Muscle layer of colon (tissue), 2 donors: ENCODE data around the gene NRM.
"Not testable (repeated sequence)": the region's sequence is repeated elsewhere in the genome, so short reads cannot be mapped to it uniquely, and the experiment has no call there.

Source experiments
- H3K27ac ChIP-seq: one replicate; pipeline ENCODE4 v1.7.0; 2013; ENCODE audit warnings: low read depth, mild to moderate bottlenecking, low read length, moderate library complexity
- H3K27me3 ChIP-seq, 2 donors: one replicate each; pipeline ENCODE4 v1.7.0; 2013; ENCODE audit warnings: low read length in 2 of 2, mild to moderate bottlenecking in 2 of 2; ENCODE audit not compliant: insufficient read depth in 2 of 2, control insufficient read depth in 1 of 2
- H3K36me3 ChIP-seq: one replicate; pipeline ENCODE4 v1.7.0; 2013; ENCODE audit warnings: mild to moderate bottlenecking, low read length; ENCODE audit not compliant: insufficient read depth
- H3K4me1 ChIP-seq: one replicate; pipeline ENCODE4 v1.7.0; 2013; ENCODE audit warnings: mild to moderate bottlenecking, low read length; ENCODE audit not compliant: insufficient read depth
- H3K4me3 ChIP-seq, 2 donors: one replicate each; pipeline ENCODE4 v1.7.0; 2013; ENCODE audit warnings: low read length in 2 of 2, low read depth in 1 of 2, mild to moderate bottlenecking in 1 of 2, moderate library complexity in 1 of 2
- H3K9ac ChIP-seq: one replicate; pipeline ENCODE4 v1.7.0; 2013; ENCODE audit warnings: low read length
- H3K9me3 ChIP-seq: one replicate; pipeline ENCODE4 v1.7.0; 2013; ENCODE audit warnings: mild to moderate bottlenecking, low read length
- donor health status: abdominal sarcoma.
- donor health status: Adenocarcinoma of cecum.

NRM gene

GRCh38 chr6:30672445-30673253 lies 18.1 kb downstream of the NRM start, which contains the start of gene DHX16:
DHX16 (minus strand) TSS chr6:30673006; CDS start chr6:30672841, 165 bp downstream.
- H3K9ac ChIP-seq, result peak within 1 kb of the TSS; percentile 90
- H3K27me3 ChIP-seq, result no peaks in the 10 kb centered on the region
- peaks cover 36% of the 10 kb centered on the region for H3K36me3 ChIP-seq
- H3K4me1 ChIP-seq, result peaks cover 15% of the 10 kb centered on the region
- H3K27ac ChIP-seq, result peak within 1 kb of the TSS; percentile 94
- no peaks in the 10 kb centered on the region for H3K9me3 ChIP-seq
- peak within 1 kb of the TSS; percentile 88 to 99 for H3K4me3 ChIP-seq

GRCh38 chr6:30670760-30671527 lies 19.8 kb downstream of the NRM start:
- H3K27me3 ChIP-seq, result no peaks in the 10 kb centered on the region
- no peak overlapping the region for H3K4me3 ChIP-seq
- H3K9me3 ChIP-seq, result no peaks in the 10 kb centered on the region
- peaks cover 15% of the 10 kb centered on the region for H3K4me1 ChIP-seq
- no peak overlapping the region for H3K27ac ChIP-seq
- peaks cover 28% of the 10 kb centered on the region for H3K36me3 ChIP-seq
- H3K9ac ChIP-seq, result no peak overlapping the region

- H3K4me3 ChIP-seq, H3K9ac ChIP-seq, H3K4me1 ChIP-seq, H3K27ac ChIP-seq, H3K9me3 ChIP-seq, H3K27me3 ChIP-seq: not testable (repeated sequence)
- peaks cover 70% of the 10 kb centered on the region for H3K36me3 ChIP-seq
Measured at GRCh38 chr6:30666300-30666699, 24.5 kb downstream of the NRM start.

GRCh38 chr6:30664994-30665767 lies 25.6 kb downstream of the NRM start:
- Histone ChIP-seq H3K4me1 (no peaks in the 10 kb centered on the region), H3K27ac (no peak overlapping the region), H3K9me3 (no peaks in the 10 kb centered on the region), H3K4me3 (no peak overlapping the region), H3K27me3 (no peaks in the 10 kb centered on the region), H3K9ac (no peak overlapping the region), H3K36me3 (peaks cover 63% of the 10 kb centered on the region)

GRCh38 chr6:30657922-30658321 lies 32.9 kb downstream of the NRM start:
- H3K27ac ChIP-seq, H3K4me3 ChIP-seq, H3K9ac ChIP-seq, H3K27me3 ChIP-seq, H3K9me3 ChIP-seq, H3K4me1 ChIP-seq: not testable (repeated sequence)
- peaks cover 87% of the 10 kb centered on the region for H3K36me3 ChIP-seq

GRCh38 chr6:30657454-30657853 lies 33.3 kb downstream of the NRM start:
- no peaks in the 10 kb centered on the region for H3K4me1 ChIP-seq
- H3K9ac ChIP-seq, result no peak overlapping the region
- no peaks in the 10 kb centered on the region for H3K9me3 ChIP-seq
- peaks cover 86% of the 10 kb centered on the region for H3K36me3 ChIP-seq
- no peak overlapping the region for H3K27ac ChIP-seq
- no peaks in the 10 kb centered on the region for H3K27me3 ChIP-seq
- no peak overlapping the region for H3K4me3 ChIP-seq

- no peaks in the 10 kb centered on the region for H3K9me3 ChIP-seq
- no peak overlapping the region for H3K27ac ChIP-seq
- no peak overlapping the region for H3K9ac ChIP-seq
- peaks cover 86% of the 10 kb centered on the region for H3K36me3 ChIP-seq
- H3K27me3 ChIP-seq, result no peaks in the 10 kb centered on the region
- H3K4me3 ChIP-seq, result no peak overlapping the region
- H3K4me1 ChIP-seq, result no peaks in the 10 kb centered on the region
Measured at GRCh38 chr6:30656513-30656912, 34.3 kb downstream of the NRM start.

GRCh38 chr6:30655743-30656094 lies 35.1 kb downstream of the NRM start:
- Histone ChIP-seq H3K27ac (no peak overlapping the region), H3K4me1 (no peaks in the 10 kb centered on the region), H3K9ac (no peak overlapping the region), H3K27me3 (no peaks in the 10 kb centered on the region), H3K4me3 (no peak overlapping the region), H3K9me3 (no peaks in the 10 kb centered on the region), H3K36me3 (peaks cover 92% of the 10 kb centered on the region)

GRCh38 chr6:30654798-30655742 lies 35.7 kb downstream of the NRM start:
- Histone ChIP-seq H3K36me3 (peaks cover 88% of the 10 kb centered on the region), H3K9me3 (no peaks in the 10 kb centered on the region)

GRCh38 chr6:30651143-30651542 lies 39.6 kb downstream of the NRM start:
- Histone ChIP-seq H3K9me3 (no peaks in the 10 kb centered on the region), H3K27me3 (no peaks in the 10 kb centered on the region), H3K36me3 (peaks cover 56% of the 10 kb centered on the region), H3K9ac (no peak overlapping the region), H3K27ac (no peak overlapping the region), H3K4me3 (no peak overlapping the region), H3K4me1 (peaks cover 13% of the 10 kb centered on the region)

More at GRCh38 chr6:30654798-30655742, 35.7 kb downstream of the NRM start:
- Histone ChIP-seq H3K9ac (no peak overlapping the region), H3K27ac (no peak overlapping the region), H3K4me1 (no peaks in the 10 kb centered on the region), H3K4me3 (no peak overlapping the region), H3K27me3 (no peaks in the 10 kb centered on the region)
